ENCODE measurements around the gene EVI2A. TPM values are rescaled to one million over a fixed set of nuclear protein-coding genes. Genes with fewer than 3 reads are reported as not detected.

Gene EVI2A
- total RNA-seq, 1 donor: 191 TPM

DNA sequence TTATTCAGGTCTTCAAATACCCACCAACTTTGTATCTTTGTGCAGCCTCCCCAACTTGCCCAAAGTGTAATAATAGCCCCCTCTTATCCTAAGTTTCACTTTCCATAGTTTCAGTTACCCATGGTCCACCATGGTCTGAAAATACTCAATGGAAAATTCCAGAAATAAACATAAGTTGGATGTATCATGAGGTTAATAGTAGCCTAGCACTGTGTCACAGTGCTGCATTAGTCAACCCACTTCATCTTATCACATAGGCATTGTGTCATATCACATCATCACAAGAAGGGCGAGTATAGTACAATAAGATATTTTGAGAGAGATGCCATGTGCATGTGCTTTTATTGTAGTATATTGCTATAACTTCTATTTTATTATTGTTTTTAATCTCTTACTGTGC, 46.3 kb downstream of the EVI2A start:
- TF ChIP-seq, protein P1, sequence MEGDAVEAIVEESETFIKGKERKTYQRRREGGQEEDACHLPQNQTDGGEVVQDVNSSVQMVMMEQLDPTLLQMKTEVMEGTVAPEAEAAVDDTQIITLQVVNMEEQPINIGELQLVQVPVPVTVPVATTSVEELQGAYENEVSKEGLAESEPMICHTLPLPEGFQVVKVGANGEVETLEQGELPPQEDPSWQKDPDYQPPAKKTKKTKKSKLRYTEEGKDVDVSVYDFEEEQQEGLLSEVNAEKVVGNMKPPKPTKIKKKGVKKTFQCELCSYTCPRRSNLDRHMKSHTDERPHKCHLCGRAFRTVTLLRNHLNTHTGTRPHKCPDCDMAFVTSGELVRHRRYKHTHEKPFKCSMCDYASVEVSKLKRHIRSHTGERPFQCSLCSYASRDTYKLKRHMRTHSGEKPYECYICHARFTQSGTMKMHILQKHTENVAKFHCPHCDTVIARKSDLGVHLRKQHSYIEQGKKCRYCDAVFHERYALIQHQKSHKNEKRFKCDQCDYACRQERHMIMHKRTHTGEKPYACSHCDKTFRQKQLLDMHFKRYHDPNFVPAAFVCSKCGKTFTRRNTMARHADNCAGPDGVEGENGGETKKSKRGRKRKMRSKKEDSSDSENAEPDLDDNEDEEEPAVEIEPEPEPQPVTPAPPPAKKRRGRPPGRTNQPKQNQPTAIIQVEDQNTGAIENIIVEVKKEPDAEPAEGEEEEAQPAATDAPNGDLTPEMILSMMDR (IDR thresholded peaks at IDR 0.05; ENCODE audit: extremely low read depth, low read depth, low read length): no peak
- no peak overlapping the region for H2AFZ ChIP-seq (ENCODE audit: low read length)
- H3K4me3 ChIP-seq (ENCODE audit: insufficient read depth, low read length): no peak overlapping the region
- H3K4me1 ChIP-seq (ENCODE audit: insufficient read depth, low read length): peaks cover 17% of the 10 kb centered on the region
- H3K4me2 ChIP-seq (ENCODE audit: insufficient read depth, low read length): no peak overlapping the region
- no peak overlapping the region for H3K27ac ChIP-seq (ENCODE audit: low read depth, low read length)
- H3K27me3 ChIP-seq (ENCODE audit: insufficient read depth, low read length): no peaks in the 10 kb centered on the region
- no peaks in the 10 kb centered on the region for H4K20me1 ChIP-seq (ENCODE audit: insufficient read depth, low read length)
- no peaks in the 10 kb centered on the region for H3K9me3 ChIP-seq (ENCODE audit: low read depth, low read length)
- H3K79me2 ChIP-seq (ENCODE audit: insufficient read depth, low read length): peaks cover 4% of the 10 kb centered on the region
- H3K36me3 ChIP-seq (ENCODE audit: insufficient read depth, low read length): peaks cover 10% of the 10 kb centered on the region
- no peak for DNase-seq (ENCODE audit: insufficient read length, low spot score, missing footprints)

DNA sequence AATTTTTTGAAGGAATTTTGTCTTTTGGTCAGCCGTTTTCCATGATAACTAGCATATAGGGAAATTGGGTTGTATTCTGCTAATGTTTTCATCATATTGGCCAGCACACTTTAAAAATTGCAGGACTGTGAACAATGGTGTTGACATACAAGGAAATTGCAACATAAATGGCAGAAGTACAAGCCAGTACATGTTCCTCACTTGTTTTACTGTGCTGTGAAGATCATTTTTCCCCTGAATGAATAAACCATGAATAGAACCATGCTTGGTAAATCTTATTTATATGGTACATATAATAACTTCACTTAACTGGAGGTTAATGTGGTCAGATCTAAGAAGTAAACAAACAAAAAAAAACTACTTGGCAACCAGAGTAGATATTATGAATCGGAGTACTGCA, 47.2 kb downstream of the EVI2A start:
- H3K27ac ChIP-seq (ENCODE audit: low read depth, low read length): peak overlapping the region; percentile 10
- peaks cover 4% of the 10 kb centered on the region for H3K79me2 ChIP-seq (ENCODE audit: insufficient read depth, low read length)
- no peaks in the 10 kb centered on the region for H4K20me1 ChIP-seq (ENCODE audit: insufficient read depth, low read length)
- H2AFZ ChIP-seq (ENCODE audit: low read length): no peak overlapping the region
- no peaks in the 10 kb centered on the region for H3K9me3 ChIP-seq (ENCODE audit: low read depth, low read length)
- TF ChIP-seq, protein P1 (IDR thresholded peaks at IDR 0.05; ENCODE audit: extremely low read depth, low read depth, low read length): no peak
- peaks cover 25% of the 10 kb centered on the region for H3K4me1 ChIP-seq (ENCODE audit: insufficient read depth, low read length)
- peak; percentile 64 for DNase-seq (ENCODE audit: insufficient read length, low spot score, missing footprints)
- no peak overlapping the region for H3K4me3 ChIP-seq (ENCODE audit: insufficient read depth, low read length)
- H3K4me2 ChIP-seq (ENCODE audit: insufficient read depth, low read length): no peak overlapping the region
- H3K27me3 ChIP-seq (ENCODE audit: insufficient read depth, low read length): no peaks in the 10 kb centered on the region
- H3K36me3 ChIP-seq (ENCODE audit: insufficient read depth, low read length): peaks cover 10% of the 10 kb centered on the region

DNA sequence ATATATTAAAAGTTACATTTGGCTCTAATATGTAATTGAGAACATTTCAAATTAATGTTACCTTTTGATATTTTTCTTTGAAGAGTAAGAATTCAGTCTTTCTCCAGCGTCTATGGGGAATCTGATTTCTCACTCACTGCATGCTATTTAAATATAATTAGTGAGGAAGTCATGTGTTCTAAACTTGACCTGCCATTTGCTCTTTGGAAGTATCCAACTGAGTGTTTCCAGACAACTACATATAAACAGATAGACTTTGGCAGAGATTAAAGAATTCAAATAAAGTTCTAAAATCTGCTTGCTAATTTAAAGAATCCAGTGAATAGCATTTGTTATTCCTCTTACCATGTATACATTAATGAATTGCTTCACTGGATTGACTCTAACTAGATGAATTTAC, 47.9 kb downstream of the EVI2A start:
- DNase-seq (ENCODE audit: insufficient read length, low spot score, missing footprints): no peak
- Histone ChIP-seq H3K9me3 (ENCODE audit: low read depth, low read length) (no peaks in the 10 kb centered on the region), H3K36me3 (ENCODE audit: insufficient read depth, low read length) (peaks cover 10% of the 10 kb centered on the region), H3K4me3 (ENCODE audit: insufficient read depth, low read length) (no peak overlapping the region), H3K27ac (ENCODE audit: low read depth, low read length) (no peak overlapping the region), H3K79me2 (ENCODE audit: insufficient read depth, low read length) (peaks cover 4% of the 10 kb centered on the region), H3K4me1 (ENCODE audit: insufficient read depth, low read length) (peaks cover 33% of the 10 kb centered on the region), H4K20me1 (ENCODE audit: insufficient read depth, low read length) (no peaks in the 10 kb centered on the region), H2AFZ (ENCODE audit: low read length) (no peak overlapping the region), H3K27me3 (ENCODE audit: insufficient read depth, low read length) (no peaks in the 10 kb centered on the region), H3K4me2 (ENCODE audit: insufficient read depth, low read length) (no peak overlapping the region)
- TF ChIP-seq, protein P1 (IDR thresholded peaks at IDR 0.05; ENCODE audit: extremely low read depth, low read depth, low read length): no peak

DNA sequence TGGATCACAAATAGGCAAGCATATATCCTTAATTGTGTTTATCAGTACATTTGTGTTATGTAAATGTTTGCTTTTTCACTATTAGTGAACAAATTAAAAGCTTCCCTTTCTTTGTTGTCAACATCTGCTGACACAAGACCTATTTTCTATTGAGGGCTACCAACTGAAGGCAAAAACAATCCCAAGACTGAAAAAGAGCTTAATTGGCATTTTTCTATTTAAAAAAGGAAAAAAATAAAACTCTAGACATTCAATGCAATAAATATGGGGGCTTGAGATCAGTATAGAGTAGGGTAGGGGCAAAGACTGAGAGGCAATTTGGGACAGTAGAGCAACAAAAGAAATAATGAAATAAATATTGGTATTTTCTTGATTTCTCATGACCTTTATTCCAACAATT, 48.6 kb downstream of the EVI2A start:
- TF ChIP-seq, protein P1 (IDR thresholded peaks at IDR 0.05; ENCODE audit: extremely low read depth, low read depth, low read length): no peak
- Histone ChIP-seq H3K36me3 (ENCODE audit: insufficient read depth, low read length) (peaks cover 7% of the 10 kb centered on the region), H3K27ac (ENCODE audit: low read depth, low read length) (no peak overlapping the region), H3K9me3 (ENCODE audit: low read depth, low read length) (no peaks in the 10 kb centered on the region), H3K4me3 (ENCODE audit: insufficient read depth, low read length) (no peak overlapping the region), H3K4me2 (ENCODE audit: insufficient read depth, low read length) (no peak overlapping the region), H3K4me1 (ENCODE audit: insufficient read depth, low read length) (peaks cover 39% of the 10 kb centered on the region), H2AFZ (ENCODE audit: low read length) (no peak overlapping the region), H3K27me3 (ENCODE audit: insufficient read depth, low read length) (no peaks in the 10 kb centered on the region), H4K20me1 (ENCODE audit: insufficient read depth, low read length) (no peaks in the 10 kb centered on the region), H3K79me2 (ENCODE audit: insufficient read depth, low read length) (peaks cover 4% of the 10 kb centered on the region)
- DNase-seq (ENCODE audit: insufficient read length, low spot score, missing footprints): no peak

All from osteoblast (primary cell).